MM.1S (cell line): ENCODE data around the gene EID2.
A peak's percentile ranks its signal among the peaks of the same experiment; 100 is the strongest.

Source experiments
- DNase-seq: peaks from one replicate; pipeline ENCODE4 v3.0.0-alpha.2; 2015
- H2AFZ ChIP-seq: fragments of 300-600 bp; sonication (generic); 2 replicates; pipeline ENCODE4 v1.6.0; 2016; ENCODE audit warnings: antibody characterized with exemption, low read length
- H3F3A ChIP-seq: fragments of 300-600 bp; sonication (generic); 2 replicates; pipeline ENCODE4 v1.6.1; 2016; ENCODE audit warnings: mild to moderate bottlenecking, antibody characterized with exemption, low read length, moderate library complexity, mixed read lengths; ENCODE audit not compliant: insufficient read depth
- H3K27ac ChIP-seq: fragments of 300-600 bp; sonication (generic); 2 replicates; pipeline ENCODE4 v1.5.1; 2016; ENCODE audit warnings: mild to moderate bottlenecking, low read length
- H3K27me3 ChIP-seq: fragments of 300-600 bp; sonication (generic); replicated peaks from 2 replicates; pipeline ENCODE4 v1.6.0; 2016; ENCODE audit warnings: low read length; ENCODE audit not compliant: insufficient read depth
- H3K36me3 ChIP-seq: fragments of 300-600 bp; sonication (generic); replicated peaks from 2 replicates; pipeline ENCODE4 v1.6.1; 2016; ENCODE audit warnings: mild to moderate bottlenecking, low read length, mixed read lengths; ENCODE audit not compliant: insufficient read depth
- H3K4me1 ChIP-seq: fragments of 300-600 bp; sonication (generic); 2 replicates; pipeline ENCODE4 v1.6.1; 2016; ENCODE audit warnings: low read length, mixed read lengths
- H3K4me2 ChIP-seq: fragments of 300-600 bp; sonication (generic); 2 replicates; pipeline ENCODE4 v1.6.0; 2016; ENCODE audit warnings: low read depth, low read length
- H3K4me3 ChIP-seq: fragments of 300-600 bp; sonication (generic); 2 replicates; pipeline ENCODE4 v1.5.1; 2016; ENCODE audit warnings: low read length, mixed read lengths
- H3K79me2 ChIP-seq: fragments of 300-600 bp; sonication (generic); 2 replicates; pipeline ENCODE4 v1.6.1; 2016; ENCODE audit warnings: mixed run types, low read length, mixed read lengths
- H3K9ac ChIP-seq: fragments of 300-600 bp; sonication (generic); 2 replicates; pipeline ENCODE4 v1.6.1; 2016; ENCODE audit warnings: low read length, mixed read lengths
- H3K9me2 ChIP-seq: fragments of 300-600 bp; sonication (generic); replicated peaks from 2 replicates; pipeline ENCODE4 v1.6.1; 2016; ENCODE audit warnings: mild to moderate bottlenecking, low read length, mixed read lengths; ENCODE audit not compliant: insufficient read depth
- H3K9me3 ChIP-seq: fragments of 300-600 bp; sonication (generic); replicated peaks from 2 replicates; pipeline ENCODE4 v1.6.1; 2016; ENCODE audit warnings: mild to moderate bottlenecking, low read length, mixed read lengths; ENCODE audit not compliant: insufficient read depth
- H4K20me1 ChIP-seq: fragments of 300-600 bp; sonication (generic); 2 replicates; pipeline ENCODE4 v1.6.1; 2016; ENCODE audit warnings: mild to moderate bottlenecking, low read length, moderate library complexity, mixed read lengths; ENCODE audit not compliant: insufficient read depth
- EZH2 ChIP-seq: fragments of 300-600 bp; sonication (generic); optimal IDR thresholded peaks from 2 replicates; pipeline ENCODE3; 2017; ENCODE audit warnings: low read depth, mild to moderate bottlenecking, antibody characterized with exemption, low read length, mixed read lengths
- EZH2phosphoT487 ChIP-seq: fragments of 300-600 bp; sonication (generic); IDR thresholded peaks from 2 replicates; pipeline ENCODE4 v1.6.1; 2018; ENCODE audit warnings: antibody characterized with exemption, low read length
- TF ChIP-seq, protein P1 (sequence below): fragments of 300-600 bp; sonication (generic); IDR thresholded peaks from 2 replicates; pipeline ENCODE4 v1.5.1; 2016; ENCODE audit warnings: antibody characterized with exemption, low read length, mixed read lengths

EID2 gene

DNA sequence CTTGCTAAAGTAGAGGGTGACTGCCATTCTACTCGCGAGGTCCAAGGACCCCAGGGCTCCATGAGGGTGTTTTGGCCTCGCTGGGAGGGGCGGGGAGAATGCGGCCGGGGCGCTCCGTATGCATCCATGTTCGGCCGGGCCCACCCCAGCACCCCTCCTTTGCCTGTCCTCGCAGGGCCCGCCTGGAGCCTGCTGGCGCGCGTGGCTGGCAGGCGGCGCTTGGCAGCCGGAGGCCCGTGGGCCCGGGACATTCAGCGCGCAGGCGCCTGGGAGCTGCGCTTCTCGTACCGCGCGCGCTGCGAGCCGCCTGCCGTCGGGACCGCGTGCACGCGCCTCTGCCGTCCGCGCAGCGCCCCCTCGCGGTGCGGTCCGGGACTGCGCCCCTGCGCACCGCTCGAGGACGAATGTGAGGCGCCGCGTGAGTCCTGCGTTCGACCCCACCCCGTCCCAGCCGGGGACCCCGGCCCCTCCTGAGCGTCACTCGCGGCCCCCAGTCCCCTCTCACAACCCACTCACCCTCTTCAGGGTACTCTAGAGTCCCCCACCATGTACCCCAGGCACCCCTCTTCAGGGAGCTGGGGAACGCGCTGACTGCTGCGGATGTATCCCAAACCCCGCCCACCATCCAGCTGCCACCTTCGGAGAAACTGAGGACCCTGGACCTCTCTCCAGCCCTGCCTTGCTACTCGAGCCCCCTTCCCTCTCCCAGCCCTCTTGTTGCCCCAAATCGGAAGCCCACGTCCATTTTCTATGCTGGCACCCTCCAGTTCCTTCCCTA, 37.1 kb downstream of the EID2 start:
- no peaks in the 10 kb centered on the region for H3K9me3 ChIP-seq
- H3F3A ChIP-seq = no peaks in the 10 kb centered on the region
- peaks cover 87% of the 10 kb centered on the region for H3K27me3 ChIP-seq
- DNase-seq = peak; percentile 90
- H3K9ac ChIP-seq = no peak overlapping the region
- H3K4me1 ChIP-seq = peaks cover 10% of the 10 kb centered on the region; the same call in 1 of the 2 replicates
- H4K20me1 ChIP-seq = no peaks in the 10 kb centered on the region
- peak overlapping the region; percentile 70 for H2AFZ ChIP-seq
- no peaks in the 10 kb centered on the region for H3K79me2 ChIP-seq
- peak overlapping the region; percentile 63 for H3K4me2 ChIP-seq
- no peak overlapping the region for H3K4me3 ChIP-seq
- TF ChIP-seq EZH2 = no peak
- TF ChIP-seq, protein P1, sequence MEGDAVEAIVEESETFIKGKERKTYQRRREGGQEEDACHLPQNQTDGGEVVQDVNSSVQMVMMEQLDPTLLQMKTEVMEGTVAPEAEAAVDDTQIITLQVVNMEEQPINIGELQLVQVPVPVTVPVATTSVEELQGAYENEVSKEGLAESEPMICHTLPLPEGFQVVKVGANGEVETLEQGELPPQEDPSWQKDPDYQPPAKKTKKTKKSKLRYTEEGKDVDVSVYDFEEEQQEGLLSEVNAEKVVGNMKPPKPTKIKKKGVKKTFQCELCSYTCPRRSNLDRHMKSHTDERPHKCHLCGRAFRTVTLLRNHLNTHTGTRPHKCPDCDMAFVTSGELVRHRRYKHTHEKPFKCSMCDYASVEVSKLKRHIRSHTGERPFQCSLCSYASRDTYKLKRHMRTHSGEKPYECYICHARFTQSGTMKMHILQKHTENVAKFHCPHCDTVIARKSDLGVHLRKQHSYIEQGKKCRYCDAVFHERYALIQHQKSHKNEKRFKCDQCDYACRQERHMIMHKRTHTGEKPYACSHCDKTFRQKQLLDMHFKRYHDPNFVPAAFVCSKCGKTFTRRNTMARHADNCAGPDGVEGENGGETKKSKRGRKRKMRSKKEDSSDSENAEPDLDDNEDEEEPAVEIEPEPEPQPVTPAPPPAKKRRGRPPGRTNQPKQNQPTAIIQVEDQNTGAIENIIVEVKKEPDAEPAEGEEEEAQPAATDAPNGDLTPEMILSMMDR = peak; percentile 76
- TF ChIP-seq EZH2phosphoT487 = no peak
- no peaks in the 10 kb centered on the region for H3K9me2 ChIP-seq
- H3K27ac ChIP-seq = no peak overlapping the region
- no peaks in the 10 kb centered on the region for H3K36me3 ChIP-seq

DNA sequence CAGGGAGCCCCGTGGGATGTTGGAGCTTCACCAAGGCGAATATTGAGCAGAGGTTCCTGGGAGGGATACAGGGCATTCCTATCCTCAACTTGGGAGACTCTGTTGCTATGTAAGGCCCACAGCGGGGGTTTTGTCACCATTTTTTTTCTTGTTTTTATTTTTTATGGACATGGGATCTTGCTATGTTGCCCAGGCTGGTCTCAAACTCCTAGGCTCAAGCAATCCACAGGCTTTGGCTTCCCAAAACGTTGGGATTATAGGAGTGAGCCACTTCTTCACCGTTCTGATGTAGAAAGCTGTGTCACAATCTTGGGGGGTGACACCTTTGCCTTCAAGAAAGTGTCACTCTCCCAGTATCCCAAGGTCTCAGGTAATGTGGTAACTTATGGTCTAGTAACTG, 38.6 kb downstream of the EID2 start:
- DNase-seq = no peak
- TF ChIP-seq EZH2 = no peak
- TF ChIP-seq EZH2phosphoT487 = no peak
- TF ChIP-seq, protein P1 = no peak

DNA sequence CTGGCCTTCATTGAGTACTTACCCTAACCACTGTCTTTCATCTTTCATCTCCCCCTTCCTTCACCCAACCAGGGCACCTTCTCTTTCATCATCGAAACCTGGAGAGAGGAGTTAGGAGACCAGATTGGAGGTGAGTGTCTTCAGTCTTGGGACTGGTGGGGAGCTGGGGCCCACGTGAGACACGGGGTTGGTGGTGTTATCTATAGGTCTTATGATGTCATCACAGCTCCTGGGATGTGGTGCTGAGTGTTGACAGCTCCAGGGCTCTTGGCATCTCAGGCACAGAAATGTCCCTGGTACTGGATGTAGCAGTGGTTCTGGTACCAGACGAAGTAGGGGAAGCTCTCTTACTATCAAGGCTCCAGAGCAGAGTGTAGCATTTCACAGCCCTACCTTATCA, 39.4 kb downstream of the EID2 start:
- H3K9me3 ChIP-seq = no peaks in the 10 kb centered on the region
- H3K9me2 ChIP-seq = no peaks in the 10 kb centered on the region
- H3K79me2 ChIP-seq = no peaks in the 10 kb centered on the region
- no peak overlapping the region for H3K4me3 ChIP-seq
- no peaks in the 10 kb centered on the region for H4K20me1 ChIP-seq
- no peak overlapping the region for H3K4me2 ChIP-seq
- no peaks in the 10 kb centered on the region for H3F3A ChIP-seq
- H3K9ac ChIP-seq = no peak overlapping the region
- no peak overlapping the region for H2AFZ ChIP-seq
- DNase-seq = no peak
- H3K4me1 ChIP-seq = peaks cover 14% of the 10 kb centered on the region; the same call in 1 of the 2 replicates
- peaks cover 89% of the 10 kb centered on the region for H3K27me3 ChIP-seq
- no peaks in the 10 kb centered on the region for H3K36me3 ChIP-seq
- TF ChIP-seq EZH2 (no peak), EZH2phosphoT487 (no peak)
- TF ChIP-seq, protein P1 = no peak
- H3K27ac ChIP-seq = no peak overlapping the region

More for the DNA sequence above, 38.6 kb downstream of the EID2 start:
- Histone ChIP-seq H3K9ac (no peak overlapping the region), H3K27me3 (peaks cover 88% of the 10 kb centered on the region), H3K27ac (no peak overlapping the region), H3K79me2 (no peaks in the 10 kb centered on the region), H3K36me3 (no peaks in the 10 kb centered on the region), H4K20me1 (no peaks in the 10 kb centered on the region), H2AFZ (no peak overlapping the region), H3F3A (no peaks in the 10 kb centered on the region), H3K9me2 (no peaks in the 10 kb centered on the region), H3K4me1 (peaks cover 14% of the 10 kb centered on the region; the same call in 1 of the 2 replicates), H3K4me2 (no peak overlapping the region), H3K9me3 (no peaks in the 10 kb centered on the region), H3K4me3 (no peak overlapping the region)
